Measurements from ENCODE around the gene ADH4.

DNA sequence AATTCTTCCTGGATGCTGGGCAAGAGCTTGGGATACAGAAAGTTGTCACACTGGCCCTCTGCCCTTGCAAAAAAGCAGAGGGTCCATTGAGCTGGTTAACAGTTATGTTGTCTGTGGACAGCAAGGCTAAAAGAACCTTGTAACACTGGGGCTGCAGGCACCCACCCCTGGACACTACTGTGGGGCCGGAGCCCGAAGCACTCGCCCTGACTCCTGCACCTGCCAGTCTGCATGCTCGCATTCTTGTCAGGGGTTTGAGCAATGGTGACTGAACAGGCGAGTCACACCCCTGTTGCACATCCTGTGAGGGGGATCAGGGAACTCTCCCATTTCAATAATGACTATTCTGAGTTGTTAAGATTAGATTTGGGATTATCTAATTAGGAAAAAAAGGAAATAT, 23.6 kb downstream of the ADH4 start:
- TF ChIP-seq CTCF (IDR thresholded peaks at IDR 0.05; ENCODE audit: insufficient read depth, low read length, poor library complexity, severe bottlenecking) (no peak), EZH2phosphoT487 (conservative IDR thresholded peaks at IDR 0.05; ENCODE audit: low read length) (no peak)
